Lower lobe of right lung (tissue), 2 donors: ENCODE measurements around the gene CPEB4. TPM values are rescaled to one million over a fixed set of nuclear protein-coding genes. Genes with fewer than 3 reads are reported as not detected.
A peak's percentile ranks its signal among the peaks of the same experiment; 100 is the strongest.

Source experiments
- ATAC-seq, 2 donors: fragments of 200-7000 bp; cut with Tn5 transposase; one replicate each; pipeline ENCODE4 v1.9.1; 2020 to 2022; ENCODE audit warnings: mild to moderate bottlenecking in 2 of 2, moderate library complexity in 2 of 2
- DNase-seq: peaks from one replicate; pipeline ENCODE4 v3.0.0-alpha.2; 2020
- H3K27ac ChIP-seq: fragments of 200-600 bp; one replicate; pipeline ENCODE4 v1.8.0; 2022
- H3K27me3 ChIP-seq: fragments of 200-600 bp; one replicate; pipeline ENCODE4 v1.8.0; 2022; ENCODE audit warnings: low read depth
- H3K36me3 ChIP-seq: fragments of 200-600 bp; one replicate; pipeline ENCODE4 v1.8.0; 2022; ENCODE audit warnings: mild to moderate bottlenecking
- H3K4me1 ChIP-seq: fragments of 200-600 bp; one replicate; pipeline ENCODE4 v1.8.0; 2022
- H3K4me3 ChIP-seq: fragments of 200-600 bp; one replicate; pipeline ENCODE4 v1.8.0; 2022; ENCODE audit warnings: mild to moderate bottlenecking
- H3K9me3 ChIP-seq: fragments of 200-600 bp; one replicate; pipeline ENCODE4 v1.8.0; 2022
- intact Hi-C: fragments of 100-400 bp; cut with DNase I; formaldehyde crosslinking; loops from one replicate; pipeline ENCODE4 v1.11.0; 2022
- total RNA-seq: library from RNA; stranded (reverse); fragmentation: NEBNext Ultra II Directional; extraction: Animal tissue kit (Norgen Biotek cat#: 25700); gene quantifications from one replicate; pipeline ENCODE4 v1.2.1, GENCODE V29; 2021
- TF ChIP-seq, protein P1 (sequence below): fragments of 200-600 bp; IDR thresholded peaks from one replicate; pipeline ENCODE4 v1.8.0; 2022; ENCODE audit warnings: antibody characterized with exemption, mild to moderate bottlenecking
- donor health status: DM: no; HTN: yes; CAD: no; lungs with severe emphysema.

CPEB4 gene
- total RNA-seq, 1 donor from 2014 or later, result 67.5 TPM

DNA sequence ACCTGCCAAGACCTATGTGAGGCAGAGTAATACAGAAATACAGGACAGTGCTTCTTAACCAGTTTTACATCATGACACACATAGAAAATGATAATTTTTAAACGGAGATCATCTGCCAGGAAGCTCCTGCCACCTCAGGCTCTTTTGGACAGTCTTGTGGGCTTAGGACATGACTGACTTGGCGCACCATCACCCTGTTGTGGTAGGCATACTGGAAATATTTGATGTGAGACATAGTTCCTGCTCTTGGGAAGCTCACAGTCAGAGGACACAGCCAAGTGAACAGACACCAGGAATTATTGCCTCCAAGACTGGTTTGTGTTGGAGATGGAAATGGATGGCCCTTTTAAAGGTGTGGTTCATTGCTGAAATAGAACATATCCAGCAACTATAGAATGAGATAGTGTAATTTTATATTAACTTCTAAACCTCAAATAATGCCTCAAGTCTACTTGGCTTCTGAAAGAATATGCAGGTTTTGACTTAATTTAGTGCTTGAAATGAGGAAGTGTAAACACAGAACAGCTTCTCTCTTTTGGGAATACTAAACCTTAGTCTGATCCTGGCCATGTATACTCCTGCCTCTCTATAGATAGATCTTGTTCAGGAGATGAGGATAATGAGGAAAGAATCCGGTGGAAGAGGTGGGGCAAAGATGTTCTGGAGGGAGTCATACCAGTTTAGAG, 19.7 kb downstream of the CPEB4 start:
- Histone ChIP-seq H3K36me3 (peaks cover 22% of the 10 kb centered on the region), H3K27ac (no peak overlapping the region), H3K4me3 (no peak overlapping the region), H3K9me3 (no peaks in the 10 kb centered on the region), H3K4me1 (peaks cover 51% of the 10 kb centered on the region), H3K27me3 (no peaks in the 10 kb centered on the region)
- TF ChIP-seq, protein P1, sequence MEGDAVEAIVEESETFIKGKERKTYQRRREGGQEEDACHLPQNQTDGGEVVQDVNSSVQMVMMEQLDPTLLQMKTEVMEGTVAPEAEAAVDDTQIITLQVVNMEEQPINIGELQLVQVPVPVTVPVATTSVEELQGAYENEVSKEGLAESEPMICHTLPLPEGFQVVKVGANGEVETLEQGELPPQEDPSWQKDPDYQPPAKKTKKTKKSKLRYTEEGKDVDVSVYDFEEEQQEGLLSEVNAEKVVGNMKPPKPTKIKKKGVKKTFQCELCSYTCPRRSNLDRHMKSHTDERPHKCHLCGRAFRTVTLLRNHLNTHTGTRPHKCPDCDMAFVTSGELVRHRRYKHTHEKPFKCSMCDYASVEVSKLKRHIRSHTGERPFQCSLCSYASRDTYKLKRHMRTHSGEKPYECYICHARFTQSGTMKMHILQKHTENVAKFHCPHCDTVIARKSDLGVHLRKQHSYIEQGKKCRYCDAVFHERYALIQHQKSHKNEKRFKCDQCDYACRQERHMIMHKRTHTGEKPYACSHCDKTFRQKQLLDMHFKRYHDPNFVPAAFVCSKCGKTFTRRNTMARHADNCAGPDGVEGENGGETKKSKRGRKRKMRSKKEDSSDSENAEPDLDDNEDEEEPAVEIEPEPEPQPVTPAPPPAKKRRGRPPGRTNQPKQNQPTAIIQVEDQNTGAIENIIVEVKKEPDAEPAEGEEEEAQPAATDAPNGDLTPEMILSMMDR, result no peak
- intact Hi-C loops, result no loop called here
- no peak for DNase-seq
- no peak for ATAC-seq

DNA sequence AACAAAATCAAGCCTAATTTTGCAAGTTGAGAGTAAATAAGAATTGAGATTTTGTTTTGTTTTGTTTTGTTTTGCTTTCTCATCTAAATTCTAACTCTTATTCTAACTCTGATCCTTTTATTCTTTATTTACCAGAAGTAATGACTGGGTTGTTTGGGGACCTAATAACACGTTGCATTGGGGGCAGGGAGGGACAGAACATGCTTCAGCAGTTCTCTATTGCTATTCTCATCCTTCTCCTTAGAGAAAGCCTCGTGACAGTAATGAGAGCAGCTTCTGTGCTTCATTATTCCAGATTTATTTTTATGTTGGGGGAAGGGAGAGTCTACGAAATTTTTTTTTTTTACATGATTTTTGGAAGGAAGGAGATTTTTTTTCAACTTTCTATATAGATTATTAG, 21.1 kb downstream of the CPEB4 start:
- Histone ChIP-seq H3K9me3 (no peaks in the 10 kb centered on the region), H3K4me3 (no peak overlapping the region), H3K27ac (no peak overlapping the region), H3K36me3 (peaks cover 35% of the 10 kb centered on the region), H3K4me1 (peaks cover 39% of the 10 kb centered on the region), H3K27me3 (no peaks in the 10 kb centered on the region)
- peak in 1 of 2 donors; percentile 57 for ATAC-seq
- intact Hi-C loops, result no loop called here
- TF ChIP-seq, protein P1, result no peak
- no peak for DNase-seq

DNA sequence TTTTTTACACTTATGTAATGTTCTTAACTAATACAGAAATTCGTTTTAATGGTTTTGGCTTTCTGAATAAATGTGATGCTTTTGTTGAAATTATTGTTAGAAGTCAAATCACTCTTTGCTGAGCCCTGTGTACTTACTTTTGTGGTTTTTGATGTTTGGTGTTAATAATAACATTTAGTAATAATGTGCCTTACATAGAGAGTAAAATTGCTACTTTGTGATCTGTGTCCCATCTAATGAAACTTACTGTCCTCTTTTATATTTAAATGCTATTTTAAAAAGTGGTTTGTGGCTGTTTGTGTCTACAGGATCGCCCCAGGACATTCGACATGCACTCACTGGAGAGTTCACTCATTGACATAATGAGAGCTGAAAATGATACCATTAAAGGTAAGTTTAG, 22.1 kb downstream of the CPEB4 start:
- H3K9me3 ChIP-seq, result no peaks in the 10 kb centered on the region
- peaks cover 45% of the 10 kb centered on the region for H3K36me3 ChIP-seq
- TF ChIP-seq, protein P1, result no peak
- DNase-seq (no peak), ATAC-seq (no peak)
- no peaks in the 10 kb centered on the region for H3K27me3 ChIP-seq
- intact Hi-C loops, result no loop called here
- no peak overlapping the region for H3K27ac ChIP-seq
- H3K4me3 ChIP-seq, result no peak overlapping the region
- H3K4me1 ChIP-seq, result peaks cover 39% of the 10 kb centered on the region

DNA sequence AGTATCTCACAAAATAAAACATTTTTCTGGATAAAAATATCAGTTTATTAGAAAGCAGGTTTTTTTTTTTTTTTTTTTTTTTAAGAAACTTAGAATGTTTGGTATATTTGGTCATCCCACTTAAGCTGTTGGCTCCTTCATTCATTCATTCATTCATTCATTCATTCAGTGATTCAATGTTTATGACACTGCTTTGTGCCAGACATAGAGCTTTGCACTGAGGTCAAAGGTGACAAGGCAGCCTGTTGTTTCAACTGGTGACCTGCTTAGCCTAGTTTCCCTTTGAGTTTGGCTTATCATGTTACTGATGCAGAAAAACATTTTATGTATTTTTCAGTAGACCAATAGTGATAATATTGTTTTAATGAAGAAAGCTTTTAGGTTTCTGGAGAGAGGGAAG, 23.5 kb downstream of the CPEB4 start:
- intact Hi-C loops, result no loop called here
- Histone ChIP-seq H3K27ac (no peak overlapping the region), H3K36me3 (peaks cover 49% of the 10 kb centered on the region), H3K27me3 (no peaks in the 10 kb centered on the region), H3K4me1 (peaks cover 37% of the 10 kb centered on the region), H3K4me3 (no peak overlapping the region), H3K9me3 (no peaks in the 10 kb centered on the region)
- TF ChIP-seq, protein P1, result no peak
- DNase-seq (no peak), ATAC-seq (no peak)

DNA sequence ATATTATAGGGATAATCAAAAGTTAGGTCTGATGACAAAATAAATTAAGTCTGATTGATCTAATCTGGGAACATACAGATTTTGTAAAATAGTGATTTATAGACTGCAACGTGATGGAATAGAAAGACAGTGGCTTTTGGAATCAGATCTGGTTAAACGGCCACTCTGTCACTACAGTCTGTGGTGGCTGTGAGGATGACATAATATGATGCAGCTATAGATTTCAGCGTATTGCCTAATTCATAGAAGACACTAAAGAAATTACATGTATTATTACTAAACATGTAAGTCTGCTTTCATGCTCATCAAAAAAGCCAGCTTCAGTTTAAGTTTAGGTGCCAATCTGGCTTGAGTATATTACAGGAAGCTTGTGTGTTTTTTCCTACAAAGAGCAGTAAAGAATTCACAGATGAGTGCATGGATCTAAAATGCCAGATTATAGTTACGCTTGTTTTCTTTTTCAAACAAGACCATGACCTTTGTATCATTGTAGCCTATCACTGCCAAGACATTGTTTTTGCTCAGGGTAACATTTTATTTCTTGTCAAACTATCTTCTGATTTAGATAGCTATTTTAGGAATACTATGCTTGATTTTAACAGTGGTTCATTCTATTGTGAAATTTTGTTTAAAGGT, 25.7 kb downstream of the CPEB4 start:
- Histone ChIP-seq H3K4me1 (peaks cover 32% of the 10 kb centered on the region), H3K27me3 (no peaks in the 10 kb centered on the region), H3K4me3 (no peak overlapping the region), H3K27ac (no peak overlapping the region), H3K36me3 (peaks cover 49% of the 10 kb centered on the region), H3K9me3 (no peaks in the 10 kb centered on the region)
- ATAC-seq (no peak), DNase-seq (no peak)
- intact Hi-C loops, result no loop called here
- TF ChIP-seq, protein P1, result no peak
